WERI-Rb-1 (cell line): ENCODE measurements around the gene NFIX.

Experiments used
- DNase-seq: peaks from one replicate; pipeline ENCODE4 v3.0.0-alpha.2; 2020
- H3K27ac ChIP-seq: fragments of 250-450 bp; sonication (Bioruptor Pico); 2 replicates; pipeline ENCODE4 v1.5.1; 2020; ENCODE audit warnings: mild to moderate bottlenecking, moderate library complexity
- H3K27me3 ChIP-seq: fragments of 250-450 bp; sonication (Bioruptor Pico); 2 replicates; pipeline ENCODE4 v1.5.1; 2021; ENCODE audit warnings: mild to moderate bottlenecking, low read depth, moderate library complexity; ENCODE audit not compliant: insufficient read depth, severe bottlenecking
- H3K36me3 ChIP-seq: fragments of 250-450 bp; sonication (Bioruptor Pico); 2 replicates; pipeline ENCODE4 v1.5.1; 2020; ENCODE audit warnings: mild to moderate bottlenecking, moderate library complexity
- H3K4me3 ChIP-seq: 2 replicates; pipeline ENCODE4 v1.5.1; 2011; ENCODE audit warnings: low read depth, mild to moderate bottlenecking, control low read depth, low read length
- H3K9me3 ChIP-seq: fragments of 250-450 bp; sonication (Bioruptor Pico); 2 replicates; pipeline ENCODE4 v1.5.1; 2021; ENCODE audit warnings: mild to moderate bottlenecking, moderate library complexity; ENCODE audit not compliant: severe bottlenecking
- CTCF ChIP-seq: IDR thresholded peaks from 2 replicates; pipeline ENCODE4 v1.5.1; 2011; ENCODE audit warnings: low read depth, mild to moderate bottlenecking, control low read depth, inconsistent platforms, low read length

NFIX gene

DNA sequence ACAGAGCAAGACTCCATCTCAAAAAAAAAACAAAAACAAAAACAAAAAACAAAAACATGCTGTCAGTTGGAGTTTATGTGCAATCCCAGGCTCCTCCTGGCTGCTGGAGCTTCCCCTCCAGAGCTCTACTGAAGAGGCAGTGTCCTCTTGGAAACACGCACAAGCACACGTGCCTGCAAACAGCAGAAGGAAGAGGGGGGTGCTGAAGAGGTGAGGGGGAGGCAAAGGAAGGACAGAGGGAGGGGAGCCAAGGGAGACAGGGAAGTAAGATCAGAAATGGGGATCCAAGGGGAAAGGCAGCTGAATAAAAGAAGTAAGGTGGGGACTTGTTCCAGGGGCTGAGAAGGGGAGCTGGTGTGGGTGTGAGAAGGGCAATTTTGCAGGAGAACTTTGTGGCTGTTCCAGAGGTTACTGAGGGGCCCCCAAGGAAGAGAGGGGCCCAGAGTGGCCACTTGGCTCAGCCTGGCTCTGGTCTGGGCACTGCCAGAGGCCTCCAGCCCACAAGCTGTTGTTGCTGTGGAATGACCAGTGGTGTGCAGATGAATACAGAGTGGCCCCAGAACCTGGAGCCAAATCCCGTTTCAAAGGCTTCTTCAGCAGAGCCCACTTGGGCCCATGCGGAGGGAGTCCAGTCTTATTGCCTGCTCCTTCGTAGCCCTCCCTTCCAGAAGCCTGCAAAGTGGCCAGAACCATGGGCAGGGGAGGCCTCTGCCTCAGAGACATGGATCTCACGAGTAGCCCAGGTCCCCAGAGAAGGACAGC, 73.0 kb downstream of the NFIX start:
- no peaks in the 10 kb centered on the region for H3K36me3 ChIP-seq
- H3K27ac ChIP-seq: no peak overlapping the region
- DNase-seq: no peak
- H3K9me3 ChIP-seq: no peaks in the 10 kb centered on the region
- no peaks in the 10 kb centered on the region for H3K27me3 ChIP-seq
- TF ChIP-seq CTCF: no peak
- H3K4me3 ChIP-seq: no peak overlapping the region

DNA sequence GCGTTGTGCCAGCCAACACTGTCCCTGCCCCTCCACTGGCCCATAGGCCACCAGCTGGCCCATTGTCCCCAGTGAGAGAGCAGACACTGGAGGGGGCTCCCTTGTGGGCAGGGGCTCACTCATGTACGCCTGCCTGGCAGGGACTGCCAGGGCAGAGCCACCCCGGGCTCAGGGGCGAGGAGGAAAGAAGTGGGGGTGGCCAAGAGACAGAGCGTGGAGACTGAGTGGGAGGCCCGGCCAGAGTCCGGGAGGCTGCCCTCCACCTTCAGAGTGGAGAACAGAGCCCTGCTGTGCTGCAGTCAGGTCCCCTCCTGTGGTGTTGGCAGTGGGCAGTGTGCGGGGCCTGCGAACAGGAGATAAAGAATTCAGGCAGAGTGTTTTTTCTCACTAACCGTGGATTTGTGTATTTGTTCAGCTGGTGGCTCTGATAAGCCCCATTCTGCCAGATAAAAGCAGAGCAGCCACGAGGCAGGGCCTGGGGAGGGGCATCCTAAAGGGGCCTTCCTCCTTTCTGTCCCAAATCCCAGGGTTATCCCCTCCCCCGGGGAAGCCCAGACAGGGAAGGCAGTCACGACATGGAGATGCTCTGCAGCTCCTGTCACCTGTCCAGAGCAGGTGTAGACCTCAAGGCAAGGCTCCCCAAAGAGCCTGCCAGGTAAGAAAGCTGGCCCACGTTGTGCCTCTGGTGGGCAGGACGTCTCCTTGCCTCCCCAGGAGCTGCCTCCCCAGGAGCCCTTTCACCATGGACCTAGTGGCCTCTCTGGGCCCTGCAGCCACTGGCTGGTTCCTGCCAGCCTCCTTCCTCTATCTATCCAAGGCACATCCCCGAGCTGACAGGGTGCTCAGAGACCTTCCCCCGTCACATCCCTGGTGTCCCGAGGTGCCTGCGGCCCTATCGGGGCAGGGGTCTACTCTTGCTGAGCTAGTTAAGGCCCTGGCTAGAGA, 74.4 kb downstream of the NFIX start:
- DNase-seq: no peak
- Histone ChIP-seq H3K27me3 (no peaks in the 10 kb centered on the region), H3K4me3 (no peak overlapping the region), H3K36me3 (no peaks in the 10 kb centered on the region), H3K9me3 (no peaks in the 10 kb centered on the region), H3K27ac (no peak overlapping the region)
- no peak for TF ChIP-seq CTCF

- Histone ChIP-seq H3K9me3 (no peaks in the 10 kb centered on the region), H3K4me3 (no peak overlapping the region), H3K36me3 (no peaks in the 10 kb centered on the region), H3K27me3 (no peaks in the 10 kb centered on the region), H3K27ac (no peak overlapping the region)
- no peak for DNase-seq
- no peak for TF ChIP-seq CTCF
These were observed 75.3 kb downstream of the NFIX start for GRCh38 chr19:13070425-13071140.

- Histone ChIP-seq H3K27ac (no peak overlapping the region), H3K27me3 (no peaks in the 10 kb centered on the region), H3K4me3 (no peak overlapping the region), H3K9me3 (no peaks in the 10 kb centered on the region), H3K36me3 (no peaks in the 10 kb centered on the region)
- TF ChIP-seq CTCF: no peak
- DNase-seq: no peak
These were observed 76.3 kb downstream of the NFIX start for GRCh38 chr19:13071444-13072187.

DNA sequence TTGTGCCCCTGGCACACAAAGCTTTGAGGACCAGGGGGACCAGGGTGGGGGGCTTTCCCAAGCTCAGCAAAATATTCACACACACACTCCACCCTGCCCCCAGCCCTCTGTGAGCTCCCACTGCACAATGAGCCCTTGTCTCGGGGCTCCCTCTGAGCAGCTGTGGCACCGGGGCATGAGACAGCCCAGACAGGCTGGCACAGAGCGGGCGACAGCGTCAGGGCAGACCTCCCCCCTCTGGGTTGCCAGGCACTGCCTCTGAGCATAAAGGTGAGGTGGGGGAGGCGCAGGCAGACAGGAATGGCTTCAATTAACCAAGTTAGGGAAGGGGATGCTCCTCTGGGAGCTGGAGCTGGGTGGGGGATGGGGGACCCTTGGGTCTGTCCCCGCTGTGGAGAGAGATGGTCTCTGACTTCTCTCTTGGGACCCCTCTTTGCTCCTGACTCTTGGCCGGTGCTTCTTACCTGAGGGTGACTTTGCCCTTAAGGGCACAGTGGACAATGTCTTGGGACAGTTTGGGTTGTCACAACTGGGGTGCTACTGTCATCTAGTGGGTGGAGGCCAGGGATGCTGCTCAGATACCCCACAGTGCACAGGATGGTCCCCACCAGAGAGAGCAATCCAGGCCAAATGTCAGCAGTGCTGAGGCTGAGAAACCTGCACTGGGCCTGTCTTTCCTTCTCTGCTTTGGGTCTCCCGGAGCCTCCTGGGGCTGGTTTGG, 77.1 kb downstream of the NFIX start:
- H3K4me3 ChIP-seq: no peak overlapping the region
- H3K27ac ChIP-seq: no peak overlapping the region
- DNase-seq: no peak

More for the DNA sequence above, 77.1 kb downstream of the NFIX start:
- no peak for TF ChIP-seq CTCF
- H3K27me3 ChIP-seq: no peaks in the 10 kb centered on the region
- no peaks in the 10 kb centered on the region for H3K9me3 ChIP-seq
- no peaks in the 10 kb centered on the region for H3K36me3 ChIP-seq
